Measurements from ENCODE around the gene NID1. TPM values are rescaled to one million over a fixed set of nuclear protein-coding genes. Genes with fewer than 3 reads are reported as not detected.

The NID1 gene
- total and polyA plus RNA-seq, 11 donors = 19.4 to 157 (median 61.7) TPM

DNA sequence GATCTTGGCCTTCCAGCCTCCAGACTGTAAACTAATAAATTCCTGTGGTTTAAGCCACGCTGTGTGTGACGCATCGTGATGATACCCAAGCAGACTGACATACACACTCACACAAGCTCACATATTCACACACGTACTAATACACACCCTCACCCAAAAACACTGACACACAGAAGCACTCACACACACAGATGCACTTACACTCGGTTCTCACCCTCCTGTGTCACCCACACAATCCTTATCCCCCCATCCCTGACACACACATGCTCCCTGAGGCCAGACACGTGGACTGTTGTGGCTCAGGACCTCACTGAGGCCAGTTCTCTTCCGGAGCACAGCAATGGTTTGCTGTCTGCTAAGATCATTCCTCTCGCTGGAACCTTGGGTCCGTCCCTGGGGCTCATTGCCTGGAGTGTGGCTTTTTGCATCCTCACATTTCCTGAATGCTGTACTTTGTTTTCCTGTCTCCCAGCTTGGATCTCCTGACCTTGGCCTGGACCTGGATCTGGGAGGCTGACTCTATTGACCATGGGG lies 121.2 kb downstream of the NID1 start:
- Histone ChIP-seq H3K9me3 (no peaks in the 10 kb centered on the region), H3K4me3 (no peak overlapping the region), H3K4me1 (peaks cover 0 to 74% (median 0%) of the 10 kb centered on the region in 12 donors), H3K36me3 (no peaks in the 10 kb centered on the region), H3K27me3 (no peaks in the 10 kb centered on the region), H3K27ac (no peak overlapping the region)
- DNase-seq (no peak), ATAC-seq (no peak)
- no peak for TF ChIP-seq POLR2A (IDR thresholded peaks at IDR 0.05)
- TF ChIP-seq, protein P1, sequence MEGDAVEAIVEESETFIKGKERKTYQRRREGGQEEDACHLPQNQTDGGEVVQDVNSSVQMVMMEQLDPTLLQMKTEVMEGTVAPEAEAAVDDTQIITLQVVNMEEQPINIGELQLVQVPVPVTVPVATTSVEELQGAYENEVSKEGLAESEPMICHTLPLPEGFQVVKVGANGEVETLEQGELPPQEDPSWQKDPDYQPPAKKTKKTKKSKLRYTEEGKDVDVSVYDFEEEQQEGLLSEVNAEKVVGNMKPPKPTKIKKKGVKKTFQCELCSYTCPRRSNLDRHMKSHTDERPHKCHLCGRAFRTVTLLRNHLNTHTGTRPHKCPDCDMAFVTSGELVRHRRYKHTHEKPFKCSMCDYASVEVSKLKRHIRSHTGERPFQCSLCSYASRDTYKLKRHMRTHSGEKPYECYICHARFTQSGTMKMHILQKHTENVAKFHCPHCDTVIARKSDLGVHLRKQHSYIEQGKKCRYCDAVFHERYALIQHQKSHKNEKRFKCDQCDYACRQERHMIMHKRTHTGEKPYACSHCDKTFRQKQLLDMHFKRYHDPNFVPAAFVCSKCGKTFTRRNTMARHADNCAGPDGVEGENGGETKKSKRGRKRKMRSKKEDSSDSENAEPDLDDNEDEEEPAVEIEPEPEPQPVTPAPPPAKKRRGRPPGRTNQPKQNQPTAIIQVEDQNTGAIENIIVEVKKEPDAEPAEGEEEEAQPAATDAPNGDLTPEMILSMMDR (IDR thresholded peaks at IDR 0.05) = no peak
- WGBS, 4 donors = 57 to 67% (median 64%) methylated on average over 9 of the region's 9 CpGs
- intact Hi-C loops (cut with DNase I) = loop anchor here in 1 of 10 donors (10.0 kb wide), 1 partner anchor 59 kb away; no protein-coding TSS in a partner anchor

DNA sequence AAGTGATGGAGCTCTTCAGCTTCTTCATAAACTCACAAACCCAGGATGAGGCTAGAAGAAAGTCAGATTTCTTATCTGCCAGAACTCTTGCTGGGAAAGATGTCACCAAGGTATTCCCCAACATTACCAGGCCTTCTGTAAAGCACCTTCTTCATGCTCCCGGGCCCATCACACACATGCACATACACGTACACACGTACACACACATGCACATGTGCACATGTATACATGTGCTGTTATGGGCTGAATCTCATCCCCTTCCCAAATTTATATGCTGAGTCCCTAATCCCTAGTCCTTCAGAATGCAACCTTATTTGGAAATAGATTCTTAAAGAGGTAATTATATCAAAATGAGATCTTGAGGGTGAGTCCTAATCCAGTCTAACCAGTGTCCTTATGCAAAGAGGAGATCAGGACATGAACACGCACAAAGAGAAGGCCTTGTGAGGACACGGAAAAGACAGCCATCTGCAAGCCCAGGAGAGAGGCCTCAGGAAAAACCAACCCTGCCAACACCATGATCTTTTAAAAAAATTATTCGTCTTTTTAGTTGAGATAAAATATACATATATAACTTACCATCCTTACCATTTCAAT lies 121.8 kb downstream of the NID1 start:
- Histone ChIP-seq H3K27me3 (no peaks in the 10 kb centered on the region), H3K9me3 (no peaks in the 10 kb centered on the region), H3K36me3 (no peaks in the 10 kb centered on the region), H3K4me1 (peaks cover 0 to 76% (median 0%) of the 10 kb centered on the region in 12 donors), H3K27ac (peak overlapping the region in 1 of 12 donors; percentile 73), H3K4me3 (no peak overlapping the region)
- TF ChIP-seq POLR2A (IDR thresholded peaks at IDR 0.05) = no peak
- TF ChIP-seq, protein P1 (IDR thresholded peaks at IDR 0.05) = no peak
- DNase-seq = no peak
- ATAC-seq = no peak
- intact Hi-C loops (cut with DNase I) = loop anchor here in 1 of 10 donors (10.0 kb wide), 1 partner anchor 58 kb away; no protein-coding TSS in a partner anchor
- 93 to 99% (median 97%) methylated on average over 6 of the region's 6 CpGs for WGBS, 4 donors

DNA sequence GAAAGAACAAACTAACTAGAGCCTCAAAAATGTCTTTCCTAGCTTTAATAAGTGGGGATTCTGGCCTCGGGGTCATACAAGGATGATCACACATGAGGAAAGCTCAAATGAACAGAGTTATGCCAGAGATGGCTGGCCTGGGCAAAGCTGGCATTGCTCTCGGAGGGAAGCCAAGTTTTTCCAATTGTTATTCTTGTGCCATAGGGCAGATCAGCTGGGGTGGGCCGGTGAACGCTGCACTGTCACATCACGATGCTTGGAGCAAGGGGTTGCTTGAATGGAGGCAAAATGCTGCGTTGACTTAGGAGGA lies 122.3 kb downstream of the NID1 start:
- DNase-seq = no peak
- H3K36me3 ChIP-seq = no peaks in the 10 kb centered on the region
- H3K9me3 ChIP-seq = no peaks in the 10 kb centered on the region
- peak overlapping the region in 1 of 12 donors; percentile 73 for H3K27ac ChIP-seq
- H3K4me1 ChIP-seq = peaks cover 0 to 76% (median 2%) of the 10 kb centered on the region in 12 donors
- H3K4me3 ChIP-seq = no peak overlapping the region
- H3K27me3 ChIP-seq = no peaks in the 10 kb centered on the region
- intact Hi-C loops (cut with DNase I) = loop anchor here in 1 of 10 donors (10.0 kb wide), 1 partner anchor 58 kb away; no protein-coding TSS in a partner anchor
- no peak for ATAC-seq
- WGBS, 4 donors = 91 to 94% (median 91%) methylated on average over 6 of the region's 6 CpGs
- no peak for TF ChIP-seq POLR2A (IDR thresholded peaks at IDR 0.05)
- TF ChIP-seq, protein P1 (IDR thresholded peaks at IDR 0.05) = no peak

DNA sequence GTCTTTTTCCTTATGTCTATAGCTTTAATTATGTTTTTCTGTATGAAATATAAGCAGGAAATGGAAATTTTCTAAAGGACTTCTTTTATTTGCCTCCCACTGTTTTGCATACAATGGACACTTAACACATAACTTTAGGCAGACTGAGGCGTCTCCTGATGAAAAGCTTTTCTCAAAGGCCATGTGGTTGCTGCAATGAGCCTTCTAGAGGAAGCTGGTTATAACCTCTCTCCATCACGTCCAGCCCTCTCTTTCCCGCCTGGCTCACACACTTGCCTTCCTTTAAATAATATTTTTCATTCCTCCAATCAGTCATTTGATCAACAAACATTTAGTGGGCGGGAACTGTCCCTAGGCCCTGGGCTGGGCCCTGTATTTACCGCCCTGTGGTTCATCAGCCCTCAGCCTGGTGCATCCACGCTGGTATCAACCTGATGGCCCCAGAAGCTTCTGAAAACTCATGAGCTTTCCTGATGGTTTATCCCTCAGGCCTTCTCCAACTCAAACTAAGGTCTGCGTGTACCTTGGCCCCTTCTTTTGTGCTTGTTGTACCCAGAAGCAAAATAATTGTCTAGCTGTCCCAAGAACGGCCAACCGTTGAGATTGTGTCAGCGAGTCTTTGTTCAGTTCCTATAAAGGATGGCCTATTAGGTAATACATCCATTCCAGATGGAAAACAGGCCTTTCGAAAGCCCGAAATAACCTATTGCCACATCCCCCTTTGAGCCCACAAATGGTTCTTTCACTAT lies 122.8 kb downstream of the NID1 start:
- DNase-seq (no peak), ATAC-seq (peak in 1 of 4 donors; percentile 7)
- TF ChIP-seq, protein P1 (IDR thresholded peaks at IDR 0.05) = no peak
- no peak for TF ChIP-seq POLR2A (IDR thresholded peaks at IDR 0.05)
- no peaks in the 10 kb centered on the region for H3K36me3 ChIP-seq
- WGBS, 4 donors = 88 to 90% (median 89%) methylated on average over 12 of the region's 12 CpGs
- no peaks in the 10 kb centered on the region for H3K9me3 ChIP-seq
- intact Hi-C loops (cut with DNase I) = loop anchor here in 1 of 10 donors (10.0 kb wide), 1 partner anchor 57 kb away; no protein-coding TSS in a partner anchor
- H3K27ac ChIP-seq = peak overlapping the region in 2 of 12 donors; percentile 24 to 73
- H3K4me1 ChIP-seq = peaks cover 0 to 78% (median 2%) of the 10 kb centered on the region in 12 donors
- H3K4me3 ChIP-seq = no peak overlapping the region
- H3K27me3 ChIP-seq = no peaks in the 10 kb centered on the region

All from heart left ventricle (tissue), 16 donors.